Tibial artery (tissue), 4 donors: ENCODE measurements around the gene HOXA7.
A peak's percentile ranks its signal among the peaks of the same experiment; 100 is the strongest.

Source experiments
- DNase-seq, 2 donors: peaks; one replicate each; pipeline ENCODE4 v3.0.0-alpha.2; 2019
- H3K27ac ChIP-seq, 2 donors: fragments of 200-600 bp; sonication (generic) in 1 of 2; 1 replicate in 1 of 2; 2 replicates in 1 of 2; pipeline ENCODE4 v1.5.1; 2018 to 2019; ENCODE audit warnings: mild to moderate bottlenecking in 1 of 2
- H3K27me3 ChIP-seq, 2 donors: fragments of 200-600 bp; sonication (generic) in 1 of 2; one replicate each; pipeline versions ENCODE4 v1.5.1 to v1.6.0; 2016 to 2019
- H3K36me3 ChIP-seq, 3 donors: fragments of 200-600 bp; sonication (generic) in 2 of 3; one replicate each; pipeline ENCODE4 v1.5.1; 2016 to 2019; ENCODE audit warnings: mild to moderate bottlenecking in 2 of 3
- H3K4me1 ChIP-seq, 4 donors: fragments of 200-600 bp; sonication (generic) in 2 of 4; 1 replicate in 3 of 4; 2 replicates in 1 of 4; pipeline ENCODE4 v1.5.1; 2016 to 2019
- H3K4me3 ChIP-seq, 2 donors: fragments of 200-600 bp; sonication (generic) in 1 of 2; 1 replicate in 1 of 2; 2 replicates in 1 of 2; pipeline ENCODE4 v1.5.1; 2018 to 2019; ENCODE audit warnings: mild to moderate bottlenecking in 2 of 2
- H3K9me3 ChIP-seq, 3 donors: fragments of 200-600 bp; sonication (generic) in 1 of 3; one replicate each; pipeline ENCODE4 v1.5.1; 2016 to 2019
- CTCF ChIP-seq, 2 experiments: fragments of 200-600 bp in 1 of 2; fragments of 450-650 bp in 1 of 2; IDR thresholded peaks; one replicate each; pipeline ENCODE4 v1.5.1; 2017 to 2019; ENCODE audit warnings: antibody characterized with exemption in 2 of 2, mild to moderate bottlenecking in 1 of 2, moderate library complexity in 1 of 2
- intact Hi-C: fragments of 100-400 bp; cut with DNase I; formaldehyde crosslinking; loops from one replicate; pipeline ENCODE4 v1.15.0; 2023; ENCODE audit warnings: low total_unique reads

The HOXA7 gene

GRCh38 chr7:27145914-27146412 lies 10.5 kb downstream of the HOXA7 start:
- H3K4me3 ChIP-seq, result no peak overlapping the region
- H3K4me1 ChIP-seq, result peaks cover 10 to 36% (median 29%) of the 10 kb centered on the region in 4 donors

GRCh38 chr7:27145165-27145913 lies 11.1 kb downstream of the HOXA7 start:
- peak in 1 of 2 donors; percentile 64 for DNase-seq
- H3K27ac ChIP-seq, result no peak overlapping the region
- H3K4me3 ChIP-seq, result no peak overlapping the region
- H3K36me3 ChIP-seq, result peaks cover 40 to 47% (median 42%) of the 10 kb centered on the region in 3 donors
- H3K27me3 ChIP-seq, result no peaks in the 10 kb centered on the region
- H3K9me3 ChIP-seq, result no peaks in the 10 kb centered on the region
- intact Hi-C loops, result no loop called here
- no peak for TF ChIP-seq CTCF (IDR thresholded peaks at IDR 0.05)
- H3K4me1 ChIP-seq, result peaks cover 10 to 35% (median 27%) of the 10 kb centered on the region in 4 donors

More at GRCh38 chr7:27145914-27146412, 10.5 kb downstream of the HOXA7 start:
- intact Hi-C loops, result no loop called here
- no peak for TF ChIP-seq CTCF (IDR thresholded peaks at IDR 0.05)
- Histone ChIP-seq H3K36me3 (peaks cover 37 to 47% (median 40%) of the 10 kb centered on the region in 3 donors), H3K9me3 (no peaks in the 10 kb centered on the region), H3K27ac (no peak overlapping the region), H3K27me3 (no peaks in the 10 kb centered on the region)
- no peak for DNase-seq

GRCh38 chr7:27144781-27145164 lies 11.7 kb downstream of the HOXA7 start:
- Histone ChIP-seq H3K4me3 (no peak overlapping the region), H3K4me1 (peaks cover 10 to 29% (median 24%) of the 10 kb centered on the region in 4 donors), H3K27me3 (no peaks in the 10 kb centered on the region), H3K27ac (no peak overlapping the region), H3K9me3 (no peaks in the 10 kb centered on the region), H3K36me3 (peaks cover 45 to 49% (median 48%) of the 10 kb centered on the region in 3 donors)
- peak in 1 of 2 donors; percentile 55 for DNase-seq
- intact Hi-C loops, result loop anchor here (5.0 kb wide), 1 partner anchor 47 kb away; the partner anchor contains the start of gene HOXA1
- TF ChIP-seq CTCF (IDR thresholded peaks at IDR 0.05), result no peak

GRCh38 chr7:27143950-27144780 lies 12.3 kb downstream of the HOXA7 start:
- Histone ChIP-seq H3K27me3 (no peaks in the 10 kb centered on the region), H3K9me3 (no peaks in the 10 kb centered on the region), H3K27ac (no peak overlapping the region), H3K4me1 (peaks cover 8 to 23% (median 19%) of the 10 kb centered on the region in 4 donors), H3K4me3 (peak overlapping the region in 1 of 2 donors; percentile 49), H3K36me3 (peaks cover 50 to 55% (median 52%) of the 10 kb centered on the region in 3 donors)
- no peak for DNase-seq
- no peak for TF ChIP-seq CTCF (IDR thresholded peaks at IDR 0.05)
- intact Hi-C loops, result loop anchor here (5.0 kb wide), 1 partner anchor 47 kb away; the partner anchor contains the start of gene HOXA1
